Hepatocyte (in vitro differentiated cells): ENCODE measurements around the gene KCNG4. TPM values are rescaled to one million over a fixed set of nuclear protein-coding genes. Genes with fewer than 3 reads are reported as not detected.

Experiments
- DNase-seq: peaks from one replicate; pipeline ENCODE4 v3.0.0-alpha.2; 2016; ENCODE audit warnings: low spot score
- H2AFZ ChIP-seq: fragments of 200-600 bp; sonication (generic); 2 replicates; pipeline ENCODE4 v1.6.0; 2016; ENCODE audit warnings: antibody characterized with exemption, mild to moderate bottlenecking
- H3K27ac ChIP-seq: fragments of 200-600 bp; sonication (generic); 2 replicates; pipeline ENCODE4 v1.5.1; 2016; ENCODE audit warnings: mild to moderate bottlenecking
- H3K27me3 ChIP-seq: fragments of 200-600 bp; sonication (generic); 2 replicates; pipeline ENCODE4 v1.6.1; 2016
- H3K36me3 ChIP-seq: fragments of 200-600 bp; sonication (generic); replicated peaks from 2 replicates; pipeline ENCODE4 v1.5.1; 2016; ENCODE audit warnings: low read depth; ENCODE audit not compliant: insufficient read depth
- H3K4me1 ChIP-seq: fragments of 200-600 bp; sonication (generic); 2 replicates; pipeline ENCODE4 v1.5.1; 2016; ENCODE audit warnings: mild to moderate bottlenecking, moderate library complexity; ENCODE audit not compliant: insufficient read depth
- H3K4me2 ChIP-seq: fragments of 200-600 bp; sonication (generic); 2 replicates; pipeline ENCODE4 v1.6.0; 2016
- H3K4me3 ChIP-seq: fragments of 200-600 bp; sonication (generic); 2 replicates; pipeline ENCODE4 v1.5.1; 2016; ENCODE audit warnings: mild to moderate bottlenecking
- H3K79me2 ChIP-seq: fragments of 200-600 bp; sonication (generic); 2 replicates; pipeline ENCODE4 v1.6.0; 2017; ENCODE audit warnings: mild to moderate bottlenecking
- H3K9me2 ChIP-seq: fragments of 200-600 bp; sonication (generic); replicated peaks from 2 replicates; pipeline ENCODE4 v1.6.0; 2017; ENCODE audit warnings: mild to moderate bottlenecking; ENCODE audit not compliant: insufficient read depth
- H3K9me3 ChIP-seq: fragments of 200-600 bp; sonication (generic); 2 replicates; pipeline ENCODE4 v1.5.1; 2016; ENCODE audit warnings: low read depth, mild to moderate bottlenecking
- H4K20me1 ChIP-seq: fragments of 200-600 bp; sonication (generic); 2 replicates; pipeline ENCODE4 v1.6.0; 2016; ENCODE audit warnings: mild to moderate bottlenecking; ENCODE audit not compliant: insufficient read depth, poor library complexity, severe bottlenecking
- EZH2 ChIP-seq: fragments of 200-600 bp; sonication (generic); IDR thresholded peaks from 2 replicates; pipeline ENCODE4 v1.6.1; 2016; ENCODE audit warnings: antibody characterized with exemption, mild to moderate bottlenecking, borderline replicate concordance
- EZH2phosphoT487 ChIP-seq: fragments of 200-600 bp; sonication (generic); IDR thresholded peaks from one replicate; pipeline ENCODE4 v1.6.1; 2018; ENCODE audit warnings: antibody characterized with exemption, mild to moderate bottlenecking, low read depth, moderate library complexity; ENCODE audit not compliant: unreplicated experiment, severe bottlenecking
- WGBS: methylation state at CpG from one replicate; pipeline ENCODE4 v1.1.6; 2016; ENCODE audit warnings: low lambda C conversion rate; ENCODE audit errors: missing lambda C conversion rate; 5-methylcytosine and 5-hydroxymethylcytosine counted together
- polyA plus RNA-seq: library from polyadenylated mRNA; unstranded; fragments of >200 nt; fragmentation: Nextera tagmentation; extraction: Ambion mirVana; gene quantifications from 2 replicates; pipeline ENCODE4 v1.2.1, GENCODE V29; 2016
- total RNA-seq: library from RNA; depleted of rRNA; stranded (reverse); fragments of >200 nt; gene quantifications from 2 replicates; pipeline ENCODE4 v1.2.3, GENCODE V29; 2014
- TF ChIP-seq, protein P1 (sequence below): fragments of 200-600 bp; sonication (generic); IDR thresholded peaks from 2 replicates; pipeline ENCODE4 v1.5.1; 2016; ENCODE audit warnings: antibody characterized with exemption, mild to moderate bottlenecking; ENCODE audit not compliant: poor library complexity

Gene KCNG4
- total and polyA plus RNA-seq, 2 experiments from 2014 or later, result not detected

DNA sequence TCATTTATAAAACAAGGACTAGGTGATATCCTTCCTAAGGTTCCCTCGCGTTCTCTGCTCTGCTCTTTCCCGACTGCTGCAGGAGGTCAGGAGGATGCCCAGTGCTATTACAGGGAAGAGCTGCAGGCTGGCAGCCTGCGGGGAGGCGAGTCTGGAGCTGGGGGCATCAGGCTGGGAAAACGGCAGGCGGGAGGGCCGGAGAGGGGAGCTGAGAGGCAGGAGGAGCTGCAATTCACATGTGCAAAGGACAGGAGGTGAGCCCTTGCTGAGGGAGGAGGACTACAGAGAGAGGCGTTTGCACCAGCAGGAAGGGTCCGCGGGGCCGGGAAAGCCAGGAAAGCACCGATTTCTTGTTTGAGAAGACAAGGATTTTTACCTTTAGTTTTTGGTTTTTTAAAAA lies 40.7 kb downstream of the KCNG4 start:
- Histone ChIP-seq H3K36me3 (no peaks in the 10 kb centered on the region), H3K4me3 (no peak overlapping the region)
- WGBS, result 63% methylated on average over 13 of the region's 13 CpGs

DNA sequence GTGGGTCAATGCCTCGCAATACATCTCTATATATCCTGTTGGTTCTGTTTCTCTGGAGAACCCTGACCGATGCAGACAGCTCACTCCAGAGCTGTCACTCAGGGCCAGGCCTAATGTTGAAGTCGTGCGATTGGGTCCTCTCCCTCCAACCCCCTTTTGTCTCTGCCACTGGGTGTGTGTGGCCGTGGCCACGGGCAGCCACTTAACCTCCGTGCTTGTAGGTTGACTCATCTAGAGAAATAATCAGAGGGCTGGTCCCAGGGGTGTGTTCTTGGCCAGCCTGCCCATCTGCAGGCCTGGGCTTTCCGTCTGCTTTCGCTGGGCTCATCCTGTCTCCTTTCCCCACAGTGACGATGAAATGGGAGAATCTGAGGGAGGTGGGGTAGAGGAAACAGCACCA lies 41.4 kb downstream of the KCNG4 start:
- TF ChIP-seq, protein P1, sequence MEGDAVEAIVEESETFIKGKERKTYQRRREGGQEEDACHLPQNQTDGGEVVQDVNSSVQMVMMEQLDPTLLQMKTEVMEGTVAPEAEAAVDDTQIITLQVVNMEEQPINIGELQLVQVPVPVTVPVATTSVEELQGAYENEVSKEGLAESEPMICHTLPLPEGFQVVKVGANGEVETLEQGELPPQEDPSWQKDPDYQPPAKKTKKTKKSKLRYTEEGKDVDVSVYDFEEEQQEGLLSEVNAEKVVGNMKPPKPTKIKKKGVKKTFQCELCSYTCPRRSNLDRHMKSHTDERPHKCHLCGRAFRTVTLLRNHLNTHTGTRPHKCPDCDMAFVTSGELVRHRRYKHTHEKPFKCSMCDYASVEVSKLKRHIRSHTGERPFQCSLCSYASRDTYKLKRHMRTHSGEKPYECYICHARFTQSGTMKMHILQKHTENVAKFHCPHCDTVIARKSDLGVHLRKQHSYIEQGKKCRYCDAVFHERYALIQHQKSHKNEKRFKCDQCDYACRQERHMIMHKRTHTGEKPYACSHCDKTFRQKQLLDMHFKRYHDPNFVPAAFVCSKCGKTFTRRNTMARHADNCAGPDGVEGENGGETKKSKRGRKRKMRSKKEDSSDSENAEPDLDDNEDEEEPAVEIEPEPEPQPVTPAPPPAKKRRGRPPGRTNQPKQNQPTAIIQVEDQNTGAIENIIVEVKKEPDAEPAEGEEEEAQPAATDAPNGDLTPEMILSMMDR, result no peak
- TF ChIP-seq EZH2phosphoT487 (no peak), EZH2 (no peak)
- Histone ChIP-seq H3K4me1 (no peaks in the 10 kb centered on the region), H4K20me1 (no peaks in the 10 kb centered on the region), H3K27me3 (no peaks in the 10 kb centered on the region), H3K36me3 (no peaks in the 10 kb centered on the region), H3K9me2 (no peaks in the 10 kb centered on the region), H3K27ac (no peak overlapping the region), H3K79me2 (no peaks in the 10 kb centered on the region), H2AFZ (no peak overlapping the region), H3K9me3 (no peaks in the 10 kb centered on the region), H3K4me3 (no peak overlapping the region), H3K4me2 (no peak overlapping the region)
- no peak for DNase-seq
- 85% methylated on average over 10 of the region's 10 CpGs for WGBS

More for the DNA sequence above, 40.7 kb downstream of the KCNG4 start:
- Histone ChIP-seq H3K79me2 (no peaks in the 10 kb centered on the region), H3K9me2 (no peaks in the 10 kb centered on the region), H3K4me2 (no peak overlapping the region), H3K27me3 (no peaks in the 10 kb centered on the region), H2AFZ (no peak overlapping the region), H4K20me1 (no peaks in the 10 kb centered on the region), H3K9me3 (no peaks in the 10 kb centered on the region), H3K4me1 (no peaks in the 10 kb centered on the region), H3K27ac (no peak overlapping the region)
- no peak for DNase-seq
- TF ChIP-seq EZH2 (no peak), EZH2phosphoT487 (no peak)
- TF ChIP-seq, protein P1, result no peak

DNA sequence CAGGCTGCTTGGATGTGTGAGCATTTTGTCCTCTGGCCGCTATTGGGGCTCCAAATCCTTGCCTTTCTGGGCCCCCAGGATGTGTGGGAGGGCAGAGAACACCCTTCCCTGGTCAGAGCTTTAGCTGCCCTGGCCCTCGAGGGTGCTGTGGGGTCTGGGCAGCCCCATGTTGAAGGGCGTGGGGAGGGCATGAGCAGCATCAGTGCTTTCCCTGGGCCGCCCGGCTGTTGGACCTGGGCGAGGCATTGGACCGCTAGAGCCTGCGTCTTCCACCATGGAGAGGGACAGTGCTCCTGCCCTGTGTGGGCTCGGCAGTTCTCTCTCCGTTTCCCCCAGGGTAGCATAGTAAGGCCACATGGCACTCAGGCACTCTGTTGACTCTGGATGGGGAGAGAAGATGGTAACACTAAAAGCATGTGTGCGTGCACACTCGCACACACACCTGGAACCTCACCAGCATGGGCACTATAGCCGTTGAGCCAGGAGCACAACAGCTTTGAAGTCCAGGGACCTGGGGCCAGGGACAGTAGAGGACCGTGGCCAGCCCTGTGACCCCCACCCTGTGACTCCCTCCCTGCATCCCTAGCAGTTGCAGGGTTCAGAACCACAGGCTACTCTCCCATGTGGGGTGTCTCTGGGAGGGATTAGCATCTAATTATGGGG lies 42.2 kb downstream of the KCNG4 start:
- Histone ChIP-seq H3K4me1 (no peaks in the 10 kb centered on the region), H3K27ac (no peak overlapping the region), H3K9me2 (no peaks in the 10 kb centered on the region), H3K4me2 (no peak overlapping the region), H4K20me1 (no peaks in the 10 kb centered on the region), H3K36me3 (no peaks in the 10 kb centered on the region), H2AFZ (no peak overlapping the region), H3K4me3 (no peak overlapping the region), H3K27me3 (no peaks in the 10 kb centered on the region), H3K9me3 (no peaks in the 10 kb centered on the region), H3K79me2 (no peaks in the 10 kb centered on the region)
- TF ChIP-seq EZH2phosphoT487, result no peak
- TF ChIP-seq EZH2, result no peak
- TF ChIP-seq, protein P1, result no peak
- no peak for DNase-seq
- WGBS, result 93% methylated on average over 14 of the region's 14 CpGs
